Ovary (tissue), 3 donors: ENCODE data around the gene SH2D6.
A peak's percentile ranks its signal among the peaks of the same experiment; 100 is the strongest.

Experiments used
- POLR2A ChIP-seq: fragments of 450-650 bp; IDR thresholded peaks from one replicate; pipeline ENCODE4 v1.6.1; 2017; ENCODE audit warnings: antibody characterized with exemption, mild to moderate bottlenecking, moderate library complexity
- TF ChIP-seq, protein P1 (sequence below), 3 donors: fragments of 450-650 bp in 2 of 3; fragments of 200-600 bp in 1 of 3; IDR thresholded peaks; one replicate each; pipeline versions ENCODE4 v1.5.1 to v1.8.0; 2016 to 2022; ENCODE audit warnings: antibody characterized with exemption in 3 of 3, mild to moderate bottlenecking in 1 of 3
- donor health status: DM: no; HTN: no; CAD: no.

DNA sequence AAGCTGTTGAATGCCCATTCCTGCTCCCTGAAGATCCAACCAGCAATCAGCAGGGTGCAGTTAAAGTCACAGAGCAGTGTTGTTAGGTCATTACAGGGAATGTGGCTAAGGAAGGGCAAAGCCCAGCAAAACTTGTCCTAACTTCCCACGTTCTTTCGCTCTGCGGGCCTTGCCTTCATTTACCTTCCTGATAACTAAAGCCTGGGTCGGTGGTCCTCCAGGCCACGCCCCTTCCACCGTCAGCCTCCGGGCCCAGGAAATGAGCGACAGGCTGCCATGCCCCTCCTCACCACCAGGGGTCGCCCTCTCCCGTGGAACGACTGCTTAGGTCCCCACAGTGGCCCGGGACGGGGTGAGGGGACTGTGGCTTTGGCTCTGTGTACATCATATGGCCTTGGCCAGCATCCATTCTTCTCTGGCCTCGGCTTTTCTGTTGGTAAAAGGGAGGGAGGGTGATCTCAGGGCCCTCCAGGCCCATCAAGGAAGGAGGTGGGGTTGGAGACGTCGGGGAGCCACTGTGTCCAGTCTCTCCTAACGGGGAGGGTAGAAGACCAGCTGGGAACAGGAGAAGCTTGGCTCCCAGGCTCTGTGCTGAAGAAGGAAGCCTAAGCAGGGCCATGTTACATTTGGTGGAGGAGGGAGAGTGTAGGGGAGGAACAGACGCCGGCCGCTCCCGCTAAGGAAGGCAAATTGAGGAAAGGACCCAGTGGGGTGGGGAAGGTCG is 2.2 kb downstream of the SH2D6 start:
- TF ChIP-seq, protein P1, sequence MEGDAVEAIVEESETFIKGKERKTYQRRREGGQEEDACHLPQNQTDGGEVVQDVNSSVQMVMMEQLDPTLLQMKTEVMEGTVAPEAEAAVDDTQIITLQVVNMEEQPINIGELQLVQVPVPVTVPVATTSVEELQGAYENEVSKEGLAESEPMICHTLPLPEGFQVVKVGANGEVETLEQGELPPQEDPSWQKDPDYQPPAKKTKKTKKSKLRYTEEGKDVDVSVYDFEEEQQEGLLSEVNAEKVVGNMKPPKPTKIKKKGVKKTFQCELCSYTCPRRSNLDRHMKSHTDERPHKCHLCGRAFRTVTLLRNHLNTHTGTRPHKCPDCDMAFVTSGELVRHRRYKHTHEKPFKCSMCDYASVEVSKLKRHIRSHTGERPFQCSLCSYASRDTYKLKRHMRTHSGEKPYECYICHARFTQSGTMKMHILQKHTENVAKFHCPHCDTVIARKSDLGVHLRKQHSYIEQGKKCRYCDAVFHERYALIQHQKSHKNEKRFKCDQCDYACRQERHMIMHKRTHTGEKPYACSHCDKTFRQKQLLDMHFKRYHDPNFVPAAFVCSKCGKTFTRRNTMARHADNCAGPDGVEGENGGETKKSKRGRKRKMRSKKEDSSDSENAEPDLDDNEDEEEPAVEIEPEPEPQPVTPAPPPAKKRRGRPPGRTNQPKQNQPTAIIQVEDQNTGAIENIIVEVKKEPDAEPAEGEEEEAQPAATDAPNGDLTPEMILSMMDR (IDR thresholded peaks at IDR 0.05): peak; percentile 100
- TF ChIP-seq POLR2A: peak; percentile 45
